HepG2 (cell line): Measurements from ENCODE around the gene PRICKLE3. TPM values are rescaled to one million over a fixed set of nuclear protein-coding genes. Genes with fewer than 3 reads are reported as not detected.
A peak's percentile ranks its signal among the peaks of the same experiment; 100 is the strongest.

ENCODE experiments used
- ELF3 ChIP-seq: IDR thresholded peaks from 2 replicates; pipeline ENCODE4 v1.6.1; 2016; ENCODE audit warnings: missing genetic modification reagents, missing compliant biosample characterization
- GMEB1 ChIP-seq: sonication (generic); formaldehyde crosslinking; IDR thresholded peaks from 2 replicates; pipeline ENCODE4 v1.5.1; 2020; ENCODE audit warnings: missing genetic modification reagents, mild to moderate bottlenecking, borderline replicate concordance
- NR2F1 ChIP-seq, 2 experiments: fragments of 450-650 bp in 1 of 2; formaldehyde crosslinking in 1 of 2; IDR thresholded peaks; 2 replicates each; pipeline versions ENCODE4 v1.5.0 to v1.6.1; 2016 to 2020; ENCODE audit warnings: mild to moderate bottlenecking in 1 of 2, missing compliant biosample characterization in 1 of 2, missing genetic modification reagents in 1 of 2, moderate library complexity in 1 of 2
- ONECUT2 ChIP-seq: sonication (generic); formaldehyde crosslinking; IDR thresholded peaks from 2 replicates; pipeline ENCODE4 v1.4.0; 2020; ENCODE audit warnings: missing genetic modification reagents
- REXO4 ChIP-seq: sonication (generic); formaldehyde crosslinking; IDR thresholded peaks from 2 replicates; pipeline ENCODE4 v1.8.0; 2022; ENCODE audit warnings: missing genetic modification reagents, mild to moderate bottlenecking, borderline replicate concordance
- ZBTB1 ChIP-seq: sonication (generic); formaldehyde crosslinking; IDR thresholded peaks from 2 replicates; pipeline ENCODE4 v1.4.0; 2020; ENCODE audit warnings: missing genetic modification reagents, borderline replicate concordance
- ZBTB34 ChIP-seq: sonication (generic); formaldehyde crosslinking; IDR thresholded peaks from 2 replicates; pipeline ENCODE4 v1.8.0; 2022; ENCODE audit warnings: mild to moderate bottlenecking, missing genetic modification reagents
- ZMAT3 ChIP-seq: sonication (generic); formaldehyde crosslinking; conservative IDR thresholded peaks from 2 replicates; pipeline ENCODE4 v1.7.0; 2021; ENCODE audit warnings: missing genetic modification reagents
- ZNF547 ChIP-seq: sonication (generic); formaldehyde crosslinking; IDR thresholded peaks from 2 replicates; pipeline ENCODE4 v1.5.1; 2020; ENCODE audit warnings: mild to moderate bottlenecking, missing genetic modification reagents
- ZNF550 ChIP-seq: sonication (generic); formaldehyde crosslinking; IDR thresholded peaks from 2 replicates; pipeline ENCODE4 v1.4.0; 2020; ENCODE audit warnings: mild to moderate bottlenecking, missing genetic modification reagents, borderline replicate concordance
- ZNF724P ChIP-seq: sonication (generic); formaldehyde crosslinking; IDR thresholded peaks from 2 replicates; pipeline ENCODE4 v1.8.0; 2022; ENCODE audit warnings: missing genetic modification reagents, borderline replicate concordance
- ZNF766 ChIP-seq: sonication (generic); formaldehyde crosslinking; IDR thresholded peaks from 2 replicates; pipeline ENCODE4 v1.5.0; 2020; ENCODE audit warnings: missing genetic modification reagents, borderline replicate concordance
- ZNF775 ChIP-seq: sonication (generic); formaldehyde crosslinking; IDR thresholded peaks from 2 replicates; pipeline ENCODE4 v1.4.0; 2020; ENCODE audit warnings: missing genetic modification reagents, mild to moderate bottlenecking, moderate library complexity, borderline replicate concordance
- ZNF878 ChIP-seq: sonication (generic); formaldehyde crosslinking; IDR thresholded peaks from 2 replicates; pipeline ENCODE4 v1.8.1; 2023; ENCODE audit warnings: mild to moderate bottlenecking, missing genetic modification reagents, moderate library complexity
- polyA plus RNA-seq, 8 experiments: library from polyadenylated mRNA; depleted of rRNA in 3 of 8; stranded (reverse) in 7 of 8; unstranded in 1 of 8; fragments of >200 nt; fragmentation: Illumina TruSeq in 4 of 8; extraction: Trizol in 4 of 8; gene quantifications; 2 replicates each; pipeline versions ENCODE4 v1.2.1 to v1.2.3, GENCODE V29; 2011 to 2016; ENCODE audit warnings: low read depth in 4 of 8, missing spikeins in 1 of 8, mixed read lengths in 1 of 8; ENCODE audit not compliant: insufficient read depth in 1 of 8
- total RNA-seq, 5 experiments: library from RNA; depleted of rRNA; stranded (reverse); fragments of >200 nt; fragmentation: Illumina TruSeq; extraction: Trizol; gene quantifications; 2 replicates each; pipeline ENCODE4 v1.2.3, GENCODE V29; 2016; ENCODE audit warnings: low read depth in 1 of 5
- TF ChIP-seq, protein P1 (sequence below): sonication (generic); formaldehyde crosslinking; IDR thresholded peaks from one replicate; pipeline ENCODE4 v1.5.1; 2020; ENCODE audit warnings: mild to moderate bottlenecking, missing genetic modification reagents; ENCODE audit errors: not compliant biosample characterization
- TF ChIP-seq, protein P2 (sequence below): sonication (generic); formaldehyde crosslinking; IDR thresholded peaks from 2 replicates; pipeline ENCODE4 v1.4.0; 2020; ENCODE audit warnings: mild to moderate bottlenecking, missing genetic modification reagents

The PRICKLE3 gene
- total and polyA plus RNA-seq, 2 of the 13 experiments (the other 11 are each of a cell fraction or from before 2014, with no cell fraction given) = 2.6 TPM

GRCh38 chrX:49199906-49200771 lies 14.0 kb upstream of the PRICKLE3 start, which contains the start of gene SYP (continued):
- TF ChIP-seq, protein P1, sequence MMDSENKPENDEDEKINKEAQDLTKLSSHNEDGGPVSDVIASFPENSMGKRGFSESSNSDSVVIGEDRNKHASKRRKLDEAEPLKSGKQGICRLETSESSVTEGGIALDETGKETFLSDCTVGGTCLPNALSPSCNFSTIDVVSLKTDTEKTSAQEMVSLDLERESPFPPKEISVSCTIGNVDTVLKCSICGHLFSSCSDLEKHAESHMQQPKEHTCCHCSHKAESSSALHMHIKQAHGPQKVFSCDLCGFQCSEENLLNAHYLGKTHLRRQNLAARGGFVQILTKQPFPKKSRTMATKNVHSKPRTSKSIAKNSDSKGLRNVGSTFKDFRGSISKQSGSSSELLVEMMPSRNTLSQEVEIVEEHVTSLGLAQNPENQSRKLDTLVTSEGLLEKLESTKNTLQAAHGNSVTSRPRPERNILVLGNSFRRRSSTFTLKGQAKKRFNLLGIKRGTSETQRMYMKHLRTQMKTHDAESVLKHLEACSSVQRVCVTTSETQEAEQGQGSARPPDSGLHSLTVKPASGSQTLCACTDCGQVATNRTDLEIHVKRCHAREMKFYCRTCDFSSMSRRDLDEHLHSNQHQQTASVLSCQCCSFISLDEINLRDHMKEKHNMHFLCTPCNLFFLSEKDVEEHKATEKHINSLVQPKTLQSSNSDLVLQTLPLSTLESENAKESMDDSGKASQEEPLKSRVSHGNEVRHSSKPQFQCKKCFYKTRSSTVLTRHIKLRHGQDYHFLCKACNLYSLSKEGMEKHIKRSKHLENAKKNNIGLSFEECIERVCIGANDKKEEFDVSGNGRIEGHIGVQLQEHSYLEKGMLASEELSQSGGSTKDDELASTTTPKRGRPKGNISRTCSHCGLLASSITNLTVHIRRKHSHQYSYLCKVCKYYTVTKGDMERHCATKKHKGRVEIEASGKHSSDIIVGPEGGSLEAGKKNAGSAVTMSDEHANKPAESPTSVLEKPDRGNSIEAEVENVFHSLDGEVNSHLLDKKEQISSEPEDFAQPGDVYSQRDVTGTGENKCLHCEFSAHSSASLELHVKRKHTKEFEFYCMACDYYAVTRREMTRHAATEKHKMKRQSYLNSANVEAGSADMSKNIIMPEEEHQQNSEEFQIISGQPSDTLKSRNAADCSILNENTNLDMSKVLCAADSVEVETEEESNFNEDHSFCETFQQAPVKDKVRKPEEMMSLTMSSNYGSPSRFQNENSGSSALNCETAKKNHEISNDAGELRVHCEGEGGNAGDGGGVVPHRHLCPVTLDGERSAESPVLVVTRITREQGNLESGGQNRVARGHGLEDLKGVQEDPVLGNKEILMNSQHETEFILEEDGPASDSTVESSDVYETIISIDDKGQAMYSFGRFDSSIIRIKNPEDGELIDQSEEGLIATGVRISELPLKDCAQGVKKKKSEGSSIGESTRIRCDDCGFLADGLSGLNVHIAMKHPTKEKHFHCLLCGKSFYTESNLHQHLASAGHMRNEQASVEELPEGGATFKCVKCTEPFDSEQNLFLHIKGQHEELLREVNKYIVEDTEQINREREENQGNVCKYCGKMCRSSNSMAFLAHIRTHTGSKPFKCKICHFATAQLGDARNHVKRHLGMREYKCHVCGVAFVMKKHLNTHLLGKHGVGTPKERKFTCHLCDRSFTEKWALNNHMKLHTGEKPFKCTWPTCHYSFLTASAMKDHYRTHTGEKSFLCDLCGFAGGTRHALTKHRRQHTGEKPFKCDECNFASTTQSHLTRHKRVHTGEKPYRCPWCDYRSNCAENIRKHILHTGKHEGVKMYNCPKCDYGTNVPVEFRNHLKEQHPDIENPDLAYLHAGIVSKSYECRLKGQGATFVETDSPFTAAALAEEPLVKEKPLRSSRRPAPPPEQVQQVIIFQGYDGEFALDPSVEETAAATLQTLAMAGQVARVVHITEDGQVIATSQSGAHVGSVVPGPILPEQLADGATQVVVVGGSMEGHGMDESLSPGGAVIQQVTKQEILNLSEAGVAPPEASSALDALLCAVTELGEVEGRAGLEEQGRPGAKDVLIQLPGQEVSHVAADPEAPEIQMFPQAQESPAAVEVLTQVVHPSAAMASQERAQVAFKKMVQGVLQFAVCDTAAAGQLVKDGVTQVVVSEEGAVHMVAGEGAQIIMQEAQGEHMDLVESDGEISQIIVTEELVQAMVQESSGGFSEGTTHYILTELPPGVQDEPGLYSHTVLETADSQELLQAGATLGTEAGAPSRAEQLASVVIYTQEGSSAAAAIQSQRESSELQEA (CRISPR knock-in tag) = no peak
- no peak for TF ChIP-seq ZBTB1
- TF ChIP-seq ELF3 (CRISPR knock-in tag) = peak; percentile 44; the same call in 1 of the 2 replicates
- TF ChIP-seq ONECUT2 (CRISPR knock-in tag) = no peak
- no peak for TF ChIP-seq ZBTB34 (CRISPR knock-in tag)
- no peak for TF ChIP-seq REXO4
- TF ChIP-seq ZNF766 = peak; percentile 80
- TF ChIP-seq ZNF878 (CRISPR knock-in tag) = 0 out of 2 replicates have a peak, but pooled peaks have one; percentile 43
- no peak for TF ChIP-seq ZNF775 (CRISPR knock-in tag)
- TF ChIP-seq, protein P2, sequence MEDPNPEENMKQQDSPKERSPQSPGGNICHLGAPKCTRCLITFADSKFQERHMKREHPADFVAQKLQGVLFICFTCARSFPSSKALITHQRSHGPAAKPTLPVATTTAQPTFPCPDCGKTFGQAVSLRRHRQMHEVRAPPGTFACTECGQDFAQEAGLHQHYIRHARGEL = no peak
- TF ChIP-seq ZNF547 (CRISPR knock-in tag) = peak; percentile 67; the same call in 1 of the 2 replicates
- TF ChIP-seq NR2F1 (CRISPR knock-in tag; IDR thresholded peaks at IDR 0.05) = no peak
- peak; percentile 67 for TF ChIP-seq GMEB1 (CRISPR knock-in tag)
- no peak; the same call in 1 of the 2 replicates for TF ChIP-seq ZNF724P (CRISPR knock-in tag)
- TF ChIP-seq ZMAT3 (CRISPR knock-in tag) = peak; percentile 96
- no peak for TF ChIP-seq ZNF550 (CRISPR knock-in tag)
